ENCODE results near the gene DBX1. TPM values are rescaled to one million over a fixed set of nuclear protein-coding genes. Genes with fewer than 3 reads are reported as not detected.

Gene DBX1
- total RNA-seq, 1 donor from 2014 or later = 0.29 TPM

DNA sequence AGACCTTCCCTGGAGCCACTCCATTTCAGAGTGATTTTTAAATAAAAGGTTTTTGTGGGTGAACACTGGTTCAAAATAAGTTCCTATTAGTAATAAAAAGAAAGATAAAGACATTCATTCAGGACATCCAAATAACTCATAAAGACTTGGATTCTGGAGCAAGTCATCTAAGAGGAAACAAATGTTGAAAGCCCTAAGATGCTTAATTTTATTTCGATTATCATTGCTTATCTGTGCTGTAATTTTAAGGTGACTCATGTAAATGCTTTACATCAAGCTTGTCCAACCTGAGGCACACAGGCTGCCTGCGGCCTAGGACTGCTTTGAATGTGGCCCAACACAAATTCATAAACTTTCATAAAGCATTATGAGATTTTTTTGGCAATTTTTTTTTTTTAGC lies 34.2 kb upstream of the DBX1 start:
- TF ChIP-seq, protein P1, sequence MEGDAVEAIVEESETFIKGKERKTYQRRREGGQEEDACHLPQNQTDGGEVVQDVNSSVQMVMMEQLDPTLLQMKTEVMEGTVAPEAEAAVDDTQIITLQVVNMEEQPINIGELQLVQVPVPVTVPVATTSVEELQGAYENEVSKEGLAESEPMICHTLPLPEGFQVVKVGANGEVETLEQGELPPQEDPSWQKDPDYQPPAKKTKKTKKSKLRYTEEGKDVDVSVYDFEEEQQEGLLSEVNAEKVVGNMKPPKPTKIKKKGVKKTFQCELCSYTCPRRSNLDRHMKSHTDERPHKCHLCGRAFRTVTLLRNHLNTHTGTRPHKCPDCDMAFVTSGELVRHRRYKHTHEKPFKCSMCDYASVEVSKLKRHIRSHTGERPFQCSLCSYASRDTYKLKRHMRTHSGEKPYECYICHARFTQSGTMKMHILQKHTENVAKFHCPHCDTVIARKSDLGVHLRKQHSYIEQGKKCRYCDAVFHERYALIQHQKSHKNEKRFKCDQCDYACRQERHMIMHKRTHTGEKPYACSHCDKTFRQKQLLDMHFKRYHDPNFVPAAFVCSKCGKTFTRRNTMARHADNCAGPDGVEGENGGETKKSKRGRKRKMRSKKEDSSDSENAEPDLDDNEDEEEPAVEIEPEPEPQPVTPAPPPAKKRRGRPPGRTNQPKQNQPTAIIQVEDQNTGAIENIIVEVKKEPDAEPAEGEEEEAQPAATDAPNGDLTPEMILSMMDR (IDR thresholded peaks at IDR 0.05; ENCODE audit: partially characterized antibody, unreplicated experiment) = no peak
- DNase-seq = no peak
- H3K27ac Mint-ChIP-seq (ENCODE audit: unreplicated experiment) = no peak overlapping the region
- H3K9me3 Mint-ChIP-seq (ENCODE audit: unreplicated experiment) = no peaks in the 10 kb centered on the region
- peaks cover 4% of the 10 kb centered on the region for H3K27me3 Mint-ChIP-seq (ENCODE audit: unreplicated experiment)
- peaks cover 2% of the 10 kb centered on the region for H3K4me1 Mint-ChIP-seq (ENCODE audit: low read depth, unreplicated experiment)
- H3K36me3 Mint-ChIP-seq (ENCODE audit: unreplicated experiment) = no peaks in the 10 kb centered on the region
- H3K4me3 Mint-ChIP-seq (ENCODE audit: unreplicated experiment) = no peak overlapping the region

DNA sequence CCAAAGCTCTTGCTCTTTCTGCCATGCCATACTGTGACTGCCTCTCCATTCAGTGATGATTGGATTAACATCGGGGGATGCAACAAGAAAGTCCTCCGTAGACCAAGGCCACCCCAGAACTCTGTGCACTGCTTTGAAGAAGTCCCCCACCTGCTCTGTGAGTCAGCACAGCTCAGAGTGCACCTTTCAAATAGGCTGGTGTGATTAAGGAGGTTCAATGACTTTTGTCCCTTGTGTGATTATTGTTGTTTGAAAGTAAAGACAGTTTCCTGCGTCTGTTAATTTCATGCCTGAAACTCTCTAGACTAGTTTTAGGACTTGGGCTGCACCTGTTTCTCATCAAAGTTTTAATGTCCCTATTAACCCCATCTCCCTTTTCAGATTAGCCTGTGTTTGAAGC lies 33.0 kb upstream of the DBX1 start:
- no peaks in the 10 kb centered on the region for H3K9me3 Mint-ChIP-seq (ENCODE audit: unreplicated experiment)
- no peak overlapping the region for H3K27ac Mint-ChIP-seq (ENCODE audit: unreplicated experiment)
- H3K27me3 Mint-ChIP-seq (ENCODE audit: unreplicated experiment) = peaks cover 4% of the 10 kb centered on the region
- no peak overlapping the region for H3K4me3 Mint-ChIP-seq (ENCODE audit: unreplicated experiment)
- no peak for DNase-seq
- H3K36me3 Mint-ChIP-seq (ENCODE audit: unreplicated experiment) = no peaks in the 10 kb centered on the region
- TF ChIP-seq, protein P1 (IDR thresholded peaks at IDR 0.05; ENCODE audit: partially characterized antibody, unreplicated experiment) = no peak
- H3K4me1 Mint-ChIP-seq (ENCODE audit: low read depth, unreplicated experiment) = peaks cover 10% of the 10 kb centered on the region

DNA sequence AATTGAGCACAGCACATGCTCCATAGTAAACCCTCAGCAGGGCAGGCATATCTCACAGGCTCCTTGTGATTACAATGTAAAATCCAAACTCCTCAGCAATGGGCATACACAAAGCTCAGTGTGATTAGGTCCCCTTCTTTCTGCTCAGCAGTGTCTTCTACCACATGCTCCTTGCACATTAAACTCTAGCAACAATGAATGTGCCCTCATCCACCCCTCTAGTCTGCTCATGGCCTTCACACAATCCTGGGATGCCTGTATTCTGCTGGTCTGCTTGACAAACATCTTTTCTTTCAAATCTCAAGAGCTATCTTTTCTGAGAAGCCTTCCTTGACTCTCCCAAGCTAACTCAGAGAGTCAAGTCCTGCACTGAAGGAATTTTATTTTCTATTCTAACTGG lies 32.4 kb upstream of the DBX1 start:
- H3K36me3 Mint-ChIP-seq (ENCODE audit: unreplicated experiment) = no peaks in the 10 kb centered on the region
- no peak overlapping the region for H3K27ac Mint-ChIP-seq (ENCODE audit: unreplicated experiment)
- H3K4me3 Mint-ChIP-seq (ENCODE audit: unreplicated experiment) = no peak overlapping the region
- TF ChIP-seq, protein P1 (IDR thresholded peaks at IDR 0.05; ENCODE audit: partially characterized antibody, unreplicated experiment) = no peak
- H3K27me3 Mint-ChIP-seq (ENCODE audit: unreplicated experiment) = peaks cover 4% of the 10 kb centered on the region
- DNase-seq = no peak
- peaks cover 11% of the 10 kb centered on the region for H3K4me1 Mint-ChIP-seq (ENCODE audit: low read depth, unreplicated experiment)
- H3K9me3 Mint-ChIP-seq (ENCODE audit: unreplicated experiment) = no peaks in the 10 kb centered on the region

GRCh38 chr11:20192151-20192550 lies 31.9 kb upstream of the DBX1 start:
- H3K9me3 Mint-ChIP-seq (ENCODE audit: unreplicated experiment) = no peaks in the 10 kb centered on the region
- TF ChIP-seq, protein P1 (IDR thresholded peaks at IDR 0.05; ENCODE audit: partially characterized antibody, unreplicated experiment) = no peak
- no peak overlapping the region for H3K4me3 Mint-ChIP-seq (ENCODE audit: unreplicated experiment)
- H3K36me3 Mint-ChIP-seq (ENCODE audit: unreplicated experiment) = no peaks in the 10 kb centered on the region
- H3K27ac Mint-ChIP-seq (ENCODE audit: unreplicated experiment) = no peak overlapping the region
- peaks cover 4% of the 10 kb centered on the region for H3K27me3 Mint-ChIP-seq (ENCODE audit: unreplicated experiment)
- peaks cover 11% of the 10 kb centered on the region for H3K4me1 Mint-ChIP-seq (ENCODE audit: low read depth, unreplicated experiment)
- DNase-seq = no peak

DNA sequence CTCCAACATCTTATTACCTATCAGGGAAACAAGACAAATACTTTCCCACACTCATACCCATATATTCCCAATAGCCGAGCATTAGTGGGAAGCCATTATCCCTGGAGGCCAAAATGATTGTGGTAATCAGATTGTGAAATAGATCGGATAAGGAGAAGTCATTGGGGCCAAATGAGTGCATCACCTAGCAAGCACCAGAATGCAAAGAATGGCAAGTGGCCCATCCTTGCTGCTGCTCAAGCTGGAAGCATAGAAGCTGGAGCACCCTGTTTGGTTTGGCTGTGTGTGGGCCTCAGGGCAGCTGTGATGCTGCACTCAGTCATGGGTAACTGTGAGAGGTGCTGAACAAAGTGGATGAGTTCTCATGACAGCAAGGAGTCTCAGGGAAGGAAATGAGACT lies 18.7 kb upstream of the DBX1 start:
- H3K36me3 Mint-ChIP-seq (ENCODE audit: unreplicated experiment) = peaks cover 17% of the 10 kb centered on the region
- no peak for DNase-seq
- TF ChIP-seq, protein P1 (IDR thresholded peaks at IDR 0.05; ENCODE audit: partially characterized antibody, unreplicated experiment) = no peak
- no peaks in the 10 kb centered on the region for H3K27me3 Mint-ChIP-seq (ENCODE audit: unreplicated experiment)
- no peak overlapping the region for H3K4me3 Mint-ChIP-seq (ENCODE audit: unreplicated experiment)
- no peaks in the 10 kb centered on the region for H3K9me3 Mint-ChIP-seq (ENCODE audit: unreplicated experiment)
- peaks cover 5% of the 10 kb centered on the region for H3K4me1 Mint-ChIP-seq (ENCODE audit: low read depth, unreplicated experiment)
- no peak overlapping the region for H3K27ac Mint-ChIP-seq (ENCODE audit: unreplicated experiment)

Measured in glutamatergic neuron (in vitro differentiated cells).